ENCODE results near the gene DPP6. TPM values are rescaled to one million over a fixed set of nuclear protein-coding genes. Genes with fewer than 3 reads are reported as not detected.

DPP6 gene
- total RNA-seq, 1 donor from 2014 or later: 2.2 TPM

- no peaks in the 10 kb centered on the region for H3K9me3 Mint-ChIP-seq
- H3K4me1 Mint-ChIP-seq: no peaks in the 10 kb centered on the region
- no peak for TF ChIP-seq CTCF (conservative IDR thresholded peaks at IDR 0.05)
- H3K36me3 Mint-ChIP-seq (ENCODE audit: low read depth): no peaks in the 10 kb centered on the region
- no peak for DNase-seq (ENCODE audit: low read depth, low spot score)
- no peaks in the 10 kb centered on the region for H3K27me3 Mint-ChIP-seq (ENCODE audit: low read depth)
- H3K27ac Mint-ChIP-seq (ENCODE audit: unreplicated experiment): no peak overlapping the region
- H3K4me3 Mint-ChIP-seq: no peak overlapping the region
Observed at GRCh38 chr7:154437234-154437633, 385.0 kb downstream of the DPP6 start.

DNA sequence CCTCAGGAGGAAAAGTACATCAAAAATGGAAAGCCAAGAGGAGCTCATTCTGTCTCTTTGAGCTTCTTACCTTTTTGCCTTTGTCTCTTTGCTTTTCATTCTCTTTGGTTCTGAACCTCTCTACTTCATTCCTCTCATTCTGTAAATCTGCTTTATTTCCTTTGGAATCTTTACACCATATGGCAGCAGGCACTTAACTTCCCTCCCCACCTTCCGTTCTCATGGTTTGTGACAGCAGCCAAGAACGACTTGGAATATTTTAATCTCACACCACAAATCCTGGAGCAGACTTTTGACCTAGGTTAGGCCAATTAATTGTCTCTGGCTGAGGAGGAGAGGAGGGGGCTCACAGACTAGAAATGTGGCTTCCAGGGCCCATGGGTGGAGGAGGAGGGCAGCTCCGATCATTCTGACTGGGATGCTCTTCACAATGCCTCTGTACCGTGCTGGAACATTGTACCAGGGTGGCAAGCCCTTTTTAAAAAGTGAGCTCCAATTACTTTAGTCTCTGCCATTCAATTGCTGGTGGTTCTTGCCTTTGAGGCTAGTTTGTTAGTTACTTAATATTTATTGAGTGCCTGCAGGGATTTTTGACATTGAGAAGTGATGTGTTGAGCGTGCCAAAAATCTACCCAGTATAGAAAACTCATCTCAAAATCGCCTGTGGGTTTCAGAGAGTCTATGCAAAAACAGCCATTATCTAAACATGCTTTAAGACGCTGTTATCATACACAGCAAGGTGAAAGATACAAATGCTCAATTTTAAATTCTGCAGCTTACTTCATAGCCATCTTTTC, 386.6 kb downstream of the DPP6 start:
- peaks cover 8% of the 10 kb centered on the region for H3K4me1 Mint-ChIP-seq
- no peak overlapping the region for H3K27ac Mint-ChIP-seq (ENCODE audit: unreplicated experiment)
- H3K36me3 Mint-ChIP-seq (ENCODE audit: low read depth): peaks cover 2% of the 10 kb centered on the region
- H3K27me3 Mint-ChIP-seq (ENCODE audit: low read depth): no peaks in the 10 kb centered on the region
- H3K4me3 Mint-ChIP-seq: no peak overlapping the region
- no peak for TF ChIP-seq CTCF (conservative IDR thresholded peaks at IDR 0.05)
- H3K9me3 Mint-ChIP-seq: peaks cover 4% of the 10 kb centered on the region
- no peak for DNase-seq (ENCODE audit: low read depth, low spot score)

DNA sequence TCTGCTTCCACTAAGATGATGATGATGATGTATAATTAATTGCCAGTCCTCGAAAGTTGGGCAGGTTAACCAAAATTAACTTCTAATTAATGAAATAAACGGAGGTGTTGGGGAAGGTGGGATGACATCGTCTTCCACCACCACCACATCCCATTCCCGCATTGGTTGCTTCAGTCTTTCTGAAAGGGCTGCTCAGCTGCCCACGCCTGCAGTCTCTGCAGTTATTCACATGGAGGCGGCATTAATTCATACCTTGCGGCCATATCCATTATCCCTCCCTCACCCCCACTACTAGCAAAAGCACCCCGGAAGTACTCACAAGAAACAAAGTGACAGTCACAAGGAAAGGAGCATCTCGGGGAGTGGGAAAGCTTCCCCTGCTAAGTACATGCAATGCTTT, 387.9 kb downstream of the DPP6 start:
- H3K27me3 Mint-ChIP-seq (ENCODE audit: low read depth): no peaks in the 10 kb centered on the region
- peaks cover 4% of the 10 kb centered on the region for H3K9me3 Mint-ChIP-seq
- peaks cover 8% of the 10 kb centered on the region for H3K4me1 Mint-ChIP-seq

GRCh38 chr7:154440651-154441050, 388.5 kb downstream of the DPP6 start:
- Mint-ChIP-seq H3K36me3 (ENCODE audit: low read depth) (peaks cover 2% of the 10 kb centered on the region), H3K4me3 (no peak overlapping the region), H3K4me1 (peaks cover 8% of the 10 kb centered on the region), H3K27me3 (ENCODE audit: low read depth) (no peaks in the 10 kb centered on the region), H3K27ac (ENCODE audit: unreplicated experiment) (no peak overlapping the region), H3K9me3 (peaks cover 4% of the 10 kb centered on the region)
- no peak for DNase-seq (ENCODE audit: low read depth, low spot score)
- TF ChIP-seq CTCF (conservative IDR thresholded peaks at IDR 0.05): no peak

More for the DNA sequence above, 387.9 kb downstream of the DPP6 start:
- DNase-seq (ENCODE audit: low read depth, low spot score): no peak
- no peak for TF ChIP-seq CTCF (conservative IDR thresholded peaks at IDR 0.05)
- Mint-ChIP-seq H3K36me3 (ENCODE audit: low read depth) (peaks cover 2% of the 10 kb centered on the region), H3K4me3 (no peak overlapping the region), H3K27ac (ENCODE audit: unreplicated experiment) (no peak overlapping the region)

DNA sequence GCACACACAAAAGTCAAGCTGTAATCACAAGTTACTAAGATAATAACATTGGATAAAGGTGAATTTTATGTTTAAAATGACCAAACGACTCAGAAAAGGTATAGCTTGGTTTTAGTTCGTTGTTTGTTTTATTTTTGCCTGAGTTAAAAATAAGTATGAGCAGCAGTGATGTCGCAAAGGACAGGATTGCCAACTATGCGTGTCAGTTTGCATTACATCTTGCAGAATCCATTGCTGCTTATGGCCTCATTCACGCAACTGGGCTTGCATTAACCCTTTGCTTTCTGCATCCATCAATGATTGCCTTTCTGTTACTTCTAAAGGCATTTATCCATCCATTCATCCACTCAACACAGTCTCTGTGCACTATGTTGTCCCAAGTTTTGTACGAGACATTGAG, 389.6 kb downstream of the DPP6 start:
- no peak overlapping the region for H3K4me3 Mint-ChIP-seq
- DNase-seq (ENCODE audit: low read depth, low spot score): no peak
- H3K4me1 Mint-ChIP-seq: peaks cover 8% of the 10 kb centered on the region
- H3K27ac Mint-ChIP-seq (ENCODE audit: unreplicated experiment): no peak overlapping the region
- H3K36me3 Mint-ChIP-seq (ENCODE audit: low read depth): peaks cover 2% of the 10 kb centered on the region
- H3K9me3 Mint-ChIP-seq: peaks cover 4% of the 10 kb centered on the region
- no peak for TF ChIP-seq CTCF (conservative IDR thresholded peaks at IDR 0.05)
- no peaks in the 10 kb centered on the region for H3K27me3 Mint-ChIP-seq (ENCODE audit: low read depth)
